SK-N-SH (cell line): ENCODE results near the gene TCF3. TPM values are rescaled to one million over a fixed set of nuclear protein-coding genes. Genes with fewer than 3 reads are reported as not detected.

Experiments
- CTCF ChIA-PET: fragments of 300-600, 350-600 bp; formaldehyde crosslinking; extraction: SDS; loops from one replicate; lab custom pipeline; 2021; lab: Yijun Ruan, JAX
- POLR2A ChIA-PET: fragments of 350-600 bp; sonication (Branson Sonifier 250); formaldehyde crosslinking; extraction: SDS; loops from one replicate; lab custom pipeline; 2020; ENCODE audit warnings: antibody characterized with exemption, inconsistent platforms; lab: Yijun Ruan, JAX
- DNase-seq: peaks from one replicate; pipeline ENCODE4 v3.0.0; 2012
- H2AFZ ChIP-seq: fragments of 200-600 bp; sonication (generic); 2 replicates; pipeline ENCODE4 v1.8.1; 2016; ENCODE audit warnings: antibody characterized with exemption, mild to moderate bottlenecking, low read depth
- H3F3A ChIP-seq: fragments of 200-600 bp; sonication (generic); replicated peaks from 2 replicates; pipeline ENCODE3; 2016; ENCODE audit warnings: antibody characterized with exemption, mild to moderate bottlenecking; ENCODE audit not compliant: insufficient read depth
- H3K27ac ChIP-seq, 2 experiments: fragments of 200-500 bp in 1 of 2; fragments of 200-600 bp in 1 of 2; sonication (Bioruptor generic) in 1 of 2; sonication (generic), shearing (Covaris generic) in 1 of 2; 2 replicates each; pipeline versions ENCODE4 v1.5.1 to v1.6.1; 2014 to 2016; ENCODE audit warnings: low read depth in 2 of 2, inconsistent platforms in 1 of 2, low read length in 1 of 2, mild to moderate bottlenecking in 1 of 2, mixed read lengths in 1 of 2
- H3K27me3 ChIP-seq: fragments of 200-600 bp; sonication (generic), shearing (Covaris generic); 2 replicates; pipeline ENCODE4 v1.6.1; 2016; ENCODE audit warnings: mixed run types; ENCODE audit not compliant: insufficient read depth
- H3K36me3 ChIP-seq, 2 experiments: fragments of 200-500 bp in 1 of 2; fragments of 200-600 bp in 1 of 2; sonication (Bioruptor generic) in 1 of 2; sonication (generic) in 1 of 2; replicated peaks in 1 of 2; 2 replicates each; pipeline versions ENCODE3 to v1.5.1; 2014 to 2016; ENCODE audit warnings: low read length in 1 of 2, mild to moderate bottlenecking in 1 of 2; ENCODE audit not compliant: insufficient read depth in 2 of 2, control insufficient read depth in 1 of 2
- H3K4me1 ChIP-seq, 2 experiments: fragments of 200-500 bp in 1 of 2; fragments of 200-600 bp in 1 of 2; sonication (Bioruptor generic) in 1 of 2; sonication (generic), shearing (Covaris generic) in 1 of 2; 2 replicates each; pipeline versions ENCODE4 v1.5.1 to v1.6.1; 2014 to 2016; ENCODE audit warnings: low read depth in 1 of 2, low read length in 1 of 2, mixed run types in 1 of 2; ENCODE audit not compliant: insufficient read depth in 2 of 2, control insufficient read depth in 1 of 2
- H3K4me2 ChIP-seq: fragments of 200-600 bp; sonication (generic), shearing (Covaris generic); 2 replicates; pipeline ENCODE4 v1.6.1; 2017; ENCODE audit warnings: mixed run types
- H3K4me3 ChIP-seq, 2 experiments: fragments of 200-500 bp in 1 of 2; fragments of 200-600 bp in 1 of 2; sonication (Bioruptor generic) in 1 of 2; sonication (generic), shearing (Covaris generic) in 1 of 2; 2 replicates each; pipeline versions ENCODE4 v1.5.1 to v1.8.1; 2014 to 2016; ENCODE audit warnings: low read depth in 2 of 2, inconsistent platforms in 1 of 2, low read length in 1 of 2, mild to moderate bottlenecking in 1 of 2, mixed read lengths in 1 of 2, moderate library complexity in 1 of 2
- H3K79me2 ChIP-seq: fragments of 200-600 bp; sonication (generic); 2 replicates; pipeline ENCODE4 v1.8.1; 2017; ENCODE audit warnings: mild to moderate bottlenecking; ENCODE audit not compliant: insufficient read depth
- H3K9ac ChIP-seq: fragments of 200-600 bp; sonication (generic); 2 replicates; pipeline ENCODE4 v1.6.1; 2017; ENCODE audit warnings: mixed run types
- H3K9me2 ChIP-seq: fragments of 200-600 bp; sonication (generic); 2 replicates; pipeline ENCODE4 v1.6.1; 2017; ENCODE audit warnings: mixed run types
- H3K9me3 ChIP-seq: fragments of 200-600 bp; sonication (generic); 2 replicates; pipeline ENCODE4 v1.6.1; 2017; ENCODE audit warnings: mixed run types, mild to moderate bottlenecking, moderate library complexity
- H4K20me1 ChIP-seq: fragments of 200-600 bp; sonication (generic); 2 replicates; pipeline ENCODE4 v1.6.1; 2017; ENCODE audit warnings: mild to moderate bottlenecking, mixed run types; ENCODE audit not compliant: insufficient read depth
- CHD2 ChIP-seq: fragments of 150-350 bp; IDR thresholded peaks from 2 replicates; pipeline ENCODE4 v1.6.1; 2018; ENCODE audit warnings: low read length; ENCODE audit not compliant: partially characterized antibody
- EP300 ChIP-seq, 2 experiments: IDR thresholded peaks; 2 replicates each; pipeline versions ENCODE4 v1.4.0 to v1.6.1; 2012; ENCODE audit warnings: borderline replicate concordance in 1 of 2, low read depth in 1 of 2, low read length in 1 of 2
- GATA2 ChIP-seq: sonication (generic); formaldehyde crosslinking; IDR thresholded peaks from 2 replicates; pipeline ENCODE4 v1.5.0; 2020; ENCODE audit warnings: mild to moderate bottlenecking, missing genetic modification reagents
- JUND ChIP-seq: IDR thresholded peaks from 2 replicates; pipeline ENCODE4 v1.4.0; 2012
- MAX ChIP-seq: IDR thresholded peaks from 2 replicates; pipeline ENCODE4 v1.4.0; 2012; ENCODE audit warnings: low read depth
- MEF2A ChIP-seq: IDR thresholded peaks from 2 replicates; pipeline ENCODE4 v1.4.0; 2012; ENCODE audit warnings: low read depth, borderline replicate concordance
- NFIC ChIP-seq: IDR thresholded peaks from 2 replicates; pipeline ENCODE4 v1.4.0; 2012; ENCODE audit warnings: borderline replicate concordance
- NRF1 ChIP-seq: IDR thresholded peaks from 2 replicates; pipeline ENCODE4 v1.6.1; 2012; ENCODE audit warnings: low read depth, mild to moderate bottlenecking, low read length
- POLR2AphosphoS5 ChIP-seq: IDR thresholded peaks from 2 replicates; pipeline ENCODE4 v1.6.1; 2012; ENCODE audit warnings: low read depth, low read length
- REST ChIP-seq: IDR thresholded peaks from 2 replicates; pipeline ENCODE4 v1.6.1; 2012; ENCODE audit warnings: mild to moderate bottlenecking, low read depth, low read length, moderate library complexity
- RFX5 ChIP-seq: IDR thresholded peaks from 2 replicates; pipeline ENCODE4 v1.6.1; 2012; ENCODE audit warnings: mild to moderate bottlenecking, improper control_type of control experiment, low read length
- SIN3A ChIP-seq: IDR thresholded peaks from 2 replicates; pipeline ENCODE4 v1.6.1; 2012; ENCODE audit warnings: low read depth, mild to moderate bottlenecking, low read length, moderate library complexity, borderline replicate concordance
- TCF12 ChIP-seq: IDR thresholded peaks from 2 replicates; pipeline ENCODE4 v1.4.0; 2012
- TEAD4 ChIP-seq: IDR thresholded peaks from 2 replicates; pipeline ENCODE4 v1.4.0; 2012; ENCODE audit warnings: mild to moderate bottlenecking, borderline replicate concordance; ENCODE audit not compliant: insufficient read depth
- WGBS: methylation state at CpG from one replicate; pipeline ENCODE4 v1.1.6; 2017; ENCODE audit warnings: low lambda C conversion rate; 5-methylcytosine and 5-hydroxymethylcytosine counted together
- polyA plus RNA-seq, 3 experiments: library from polyadenylated mRNA; depleted of rRNA; stranded (reverse); fragments of >200 nt; gene quantifications; 2 replicates each; pipeline ENCODE4 v1.2.3, GENCODE V29; 2012
- TF ChIP-seq, protein P1 (sequence below): IDR thresholded peaks from 2 replicates; pipeline ENCODE4 v1.4.0; 2012; ENCODE audit warnings: low read depth, borderline replicate concordance
- TF ChIP-seq, protein P2 (sequence below): IDR thresholded peaks from 2 replicates; pipeline ENCODE4; 2012
- TF ChIP-seq, protein P3 (sequence below): fragments of 150-350 bp; IDR thresholded peaks from 2 replicates; pipeline ENCODE4 v1.6.1; 2017; ENCODE audit warnings: antibody characterized with exemption, low read length, low read depth, borderline replicate concordance

The TCF3 gene
- polyA plus RNA-seq, 1 of the 3 experiments (the other 2 are of a cell fraction): 104 TPM

DNA sequence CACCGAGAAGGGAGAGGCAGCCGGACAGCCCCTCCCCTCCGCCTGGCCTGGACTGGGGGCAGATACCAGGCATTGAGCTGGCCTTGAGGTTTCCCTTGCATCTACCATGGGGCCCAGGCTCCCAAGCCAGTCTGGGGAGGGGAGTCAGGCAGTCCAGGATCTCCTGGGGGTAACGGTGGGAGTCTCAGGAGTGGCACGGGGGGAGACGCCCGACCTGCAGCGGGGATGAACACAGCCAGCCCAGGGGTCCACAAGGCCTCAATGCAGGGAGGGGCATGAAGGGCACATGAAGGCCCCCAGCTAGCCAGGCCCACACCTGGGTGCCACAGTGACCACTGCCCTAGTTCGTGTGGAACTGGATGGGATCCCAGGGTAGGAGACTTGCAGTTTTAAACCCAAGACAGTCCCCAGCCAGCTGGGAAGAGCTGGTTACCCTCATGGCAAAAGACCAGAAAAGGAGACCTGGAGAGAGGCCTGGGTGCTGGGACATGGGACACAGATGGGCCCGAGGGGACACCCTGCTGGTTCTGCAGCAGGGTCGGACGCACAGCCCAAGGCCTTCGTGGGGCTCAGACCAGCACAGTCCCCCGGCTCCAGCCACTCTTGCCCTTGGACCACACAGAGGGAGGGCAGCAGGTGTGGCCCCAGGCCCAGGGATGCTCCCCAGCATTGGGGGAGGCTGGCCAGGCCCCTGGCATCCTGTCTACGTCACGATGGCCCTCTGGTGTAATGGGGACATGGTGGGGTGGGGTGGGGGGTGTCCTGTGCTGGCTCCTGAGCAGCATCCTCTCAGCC, 42.5 kb downstream of the TCF3 start:
- Histone ChIP-seq H3K4me2 (no peak overlapping the region), H3K9me2 (no peaks in the 10 kb centered on the region), H3K9ac (no peak overlapping the region), H3K27me3 (no peaks in the 10 kb centered on the region), H4K20me1 (no peaks in the 10 kb centered on the region), H3K36me3 (peaks cover 0 to 47% of the 10 kb centered on the region in 2 experiments), H3K4me3 (no peak overlapping the region), H3K4me1 (peaks cover 4 to 5% of the 10 kb centered on the region in 2 experiments; a peak in 2 of 4 replicates), H3K27ac (no peak overlapping the region), H3K79me2 (peaks cover 4% of the 10 kb centered on the region), H3K9me3 (no peaks in the 10 kb centered on the region), H3F3A (peaks cover 18% of the 10 kb centered on the region), H2AFZ (no peak overlapping the region)
- POLR2A ChIA-PET: no interaction called here
- DNase-seq: no peak
- CTCF ChIA-PET: interaction anchor here (1.0 to 2.4 kb wide), 2 partner anchors 62 to 64 kb away, joined by 6 to 9 read pairs; no protein-coding TSS in a partner anchor
- WGBS: 100% methylated on average over 3 of the region's 16 CpGs
- no peak for TF ChIP-seq TCF12
- TF ChIP-seq NFIC: no peak
- TF ChIP-seq, protein P1, sequence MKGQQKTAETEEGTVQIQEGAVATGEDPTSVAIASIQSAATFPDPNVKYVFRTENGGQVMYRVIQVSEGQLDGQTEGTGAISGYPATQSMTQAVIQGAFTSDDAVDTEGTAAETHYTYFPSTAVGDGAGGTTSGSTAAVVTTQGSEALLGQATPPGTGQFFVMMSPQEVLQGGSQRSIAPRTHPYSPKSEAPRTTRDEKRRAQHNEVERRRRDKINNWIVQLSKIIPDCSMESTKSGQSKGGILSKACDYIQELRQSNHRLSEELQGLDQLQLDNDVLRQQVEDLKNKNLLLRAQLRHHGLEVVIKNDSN: no peak
- TF ChIP-seq, protein P2, sequence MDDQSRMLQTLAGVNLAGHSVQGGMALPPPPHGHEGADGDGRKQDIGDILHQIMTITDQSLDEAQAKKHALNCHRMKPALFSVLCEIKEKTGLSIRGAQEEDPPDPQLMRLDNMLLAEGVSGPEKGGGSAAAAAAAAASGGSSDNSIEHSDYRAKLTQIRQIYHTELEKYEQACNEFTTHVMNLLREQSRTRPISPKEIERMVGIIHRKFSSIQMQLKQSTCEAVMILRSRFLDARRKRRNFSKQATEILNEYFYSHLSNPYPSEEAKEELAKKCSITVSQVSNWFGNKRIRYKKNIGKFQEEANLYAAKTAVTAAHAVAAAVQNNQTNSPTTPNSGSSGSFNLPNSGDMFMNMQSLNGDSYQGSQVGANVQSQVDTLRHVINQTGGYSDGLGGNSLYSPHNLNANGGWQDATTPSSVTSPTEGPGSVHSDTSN: no peak
- no peak for TF ChIP-seq REST
- no peak for TF ChIP-seq MAX
- no peak for TF ChIP-seq POLR2AphosphoS5
- TF ChIP-seq CHD2: no peak
- TF ChIP-seq NRF1: no peak
- TF ChIP-seq, protein P3, sequence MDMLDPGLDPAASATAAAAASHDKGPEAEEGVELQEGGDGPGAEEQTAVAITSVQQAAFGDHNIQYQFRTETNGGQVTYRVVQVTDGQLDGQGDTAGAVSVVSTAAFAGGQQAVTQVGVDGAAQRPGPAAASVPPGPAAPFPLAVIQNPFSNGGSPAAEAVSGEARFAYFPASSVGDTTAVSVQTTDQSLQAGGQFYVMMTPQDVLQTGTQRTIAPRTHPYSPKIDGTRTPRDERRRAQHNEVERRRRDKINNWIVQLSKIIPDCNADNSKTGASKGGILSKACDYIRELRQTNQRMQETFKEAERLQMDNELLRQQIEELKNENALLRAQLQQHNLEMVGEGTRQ: no peak
- no peak for TF ChIP-seq SIN3A
- no peak for TF ChIP-seq EP300 (IDR thresholded peaks at IDR 0.05; ENCODE audit: borderline replicate concordance in 1 of 2, low read depth in 1 of 2, low read length in 1 of 2)
- TF ChIP-seq JUND: no peak
- TF ChIP-seq MEF2A: no peak
- no peak for TF ChIP-seq RFX5
- TF ChIP-seq GATA2 (CRISPR knock-in tag): no peak
- TF ChIP-seq TEAD4: no peak
